22Rv1 (cell line): ENCODE data around the gene USP6.

ENCODE experiments used
- H3K27ac ChIP-seq: fragments of 450-650 bp; 2 replicates; pipeline ENCODE4 v1.5.1; 2017
- CTCF ChIP-seq: fragments of 450-650 bp; IDR thresholded peaks from 2 replicates; pipeline ENCODE4 v1.5.1; 2017; ENCODE audit warnings: mild to moderate bottlenecking
- ZFX ChIP-seq: fragments of 450-650 bp; IDR thresholded peaks from 2 replicates; pipeline ENCODE4 v1.6.1; 2017; ENCODE audit warnings: antibody characterized with exemption, borderline replicate concordance

The USP6 gene

GRCh38 chr17:5198472-5198871 lies 82.6 kb downstream of the USP6 start:
- no peak overlapping the region for H3K27ac ChIP-seq
- no peak for TF ChIP-seq CTCF
- no peak for TF ChIP-seq ZFX

- H3K27ac ChIP-seq: peak overlapping the region; percentile 42; the same call in 1 of the 2 replicates
- TF ChIP-seq ZFX (no peak), CTCF (no peak)
These were observed 84.5 kb downstream of the USP6 start for GRCh38 chr17:5200360-5200759.

- H3K27ac ChIP-seq: peak overlapping the region; percentile 42
- no peak for TF ChIP-seq ZFX
- no peak for TF ChIP-seq CTCF
These were observed 85.2 kb downstream of the USP6 start for GRCh38 chr17:5201011-5201410.

GRCh38 chr17:5203178-5203907 lies 87.5 kb downstream of the USP6 start:
- TF ChIP-seq CTCF (no peak), ZFX (no peak)

GRCh38 chr17:5203908-5204294 lies 88.1 kb downstream of the USP6 start:
- TF ChIP-seq ZFX (no peak), CTCF (no peak)
- H3K27ac ChIP-seq: no peak overlapping the region

More at GRCh38 chr17:5203178-5203907, 87.5 kb downstream of the USP6 start:
- no peak overlapping the region for H3K27ac ChIP-seq

- TF ChIP-seq CTCF (no peak), ZFX (no peak)
- no peak overlapping the region for H3K27ac ChIP-seq
These were observed 93.6 kb downstream of the USP6 start for GRCh38 chr17:5209396-5209795.

GRCh38 chr17:5210091-5210490 lies 94.3 kb downstream of the USP6 start:
- H3K27ac ChIP-seq: no peak overlapping the region
- TF ChIP-seq ZFX (no peak), CTCF (no peak)
